RKO (cell line): ENCODE data around the gene DISC1.
"Not testable (repeated sequence)": the region's sequence is repeated elsewhere in the genome, so short reads cannot be mapped to it uniquely, and the experiment has no call there.

ENCODE experiments used
- DNase-seq: peaks from one replicate; pipeline ENCODE4 v3.0.0-alpha.2; 2016; ENCODE audit warnings: low spot score

The DISC1 gene

DNA sequence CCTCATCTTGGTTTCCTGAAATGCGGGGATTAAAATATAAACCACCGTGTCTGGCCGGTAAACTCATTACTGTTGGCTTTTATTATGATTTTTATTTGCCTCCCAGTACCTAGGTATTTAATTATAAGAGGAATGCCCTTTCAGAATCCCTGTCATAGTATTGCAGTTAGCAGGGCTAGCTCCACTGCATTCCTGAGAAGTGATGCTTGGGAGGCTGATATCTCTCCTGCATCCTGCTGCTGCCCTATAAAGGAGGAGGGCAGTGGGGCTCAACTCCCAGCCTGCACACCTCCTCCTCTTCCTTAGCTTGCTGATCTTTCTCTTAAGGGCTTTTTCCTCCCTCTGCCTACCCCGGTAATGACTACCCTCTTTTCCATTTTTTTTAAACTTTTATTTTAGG, 19.9 kb upstream of the DISC1 start:
- no peak for DNase-seq

DNA sequence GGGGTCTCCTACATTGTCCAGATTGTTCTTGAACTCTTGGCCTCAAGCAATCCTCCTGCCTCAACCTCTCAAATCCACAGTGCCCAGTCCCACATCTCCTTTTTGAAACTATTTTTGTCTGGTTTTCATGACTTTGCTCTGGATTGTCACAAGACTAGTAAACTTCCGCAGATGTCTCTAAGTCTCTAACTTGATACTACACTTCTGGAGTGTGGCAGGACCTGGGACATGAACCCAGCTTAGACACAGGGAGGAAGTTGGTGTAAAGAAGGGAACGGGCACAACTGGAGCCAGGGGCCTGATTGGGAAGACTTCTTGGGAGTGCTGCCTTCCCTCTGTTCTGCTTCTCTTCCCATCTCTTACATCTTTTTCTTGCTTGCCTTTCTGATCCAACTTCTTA, 16.2 kb upstream of the DISC1 start:
- no peak for DNase-seq

DNA sequence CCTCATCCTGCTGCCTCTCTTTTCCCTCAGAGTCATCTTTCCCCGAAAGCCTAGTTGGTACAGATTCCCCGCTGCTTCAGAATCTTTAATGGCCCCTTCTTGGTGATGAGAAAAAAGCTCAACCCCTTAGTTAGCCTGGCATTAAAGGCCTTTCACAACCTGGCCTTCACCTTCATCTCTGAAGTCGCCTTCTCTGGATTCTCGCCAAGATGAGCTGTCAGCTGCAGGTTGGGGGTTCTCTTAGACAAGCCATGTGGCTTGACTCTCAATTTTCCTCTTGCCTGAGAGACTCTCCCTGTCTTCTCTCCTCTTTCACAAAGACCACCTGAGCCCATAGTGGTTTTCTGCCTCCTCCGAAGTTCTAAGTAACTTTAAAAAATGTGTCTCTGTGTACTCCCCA, 15.5 kb upstream of the DISC1 start:
- DNase-seq = no peak

DNA sequence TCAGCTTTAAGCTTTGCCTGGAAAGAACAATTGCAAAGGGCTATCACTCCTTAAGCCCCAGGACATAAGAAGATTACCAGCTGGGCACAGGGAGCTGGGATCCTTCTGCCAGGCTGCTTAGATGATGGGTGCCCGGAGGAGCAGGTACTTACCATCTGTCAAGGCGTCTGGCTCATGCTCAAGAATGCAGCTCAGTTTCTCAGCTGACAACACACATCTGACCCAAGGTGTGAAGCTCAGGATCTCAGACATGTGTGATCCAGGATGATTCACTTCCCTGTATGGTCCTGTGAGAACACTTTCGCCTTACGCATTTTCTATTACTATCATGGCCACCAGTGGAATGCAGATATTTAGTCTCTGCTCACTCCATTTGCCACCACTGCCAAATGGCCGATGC, 14.7 kb upstream of the DISC1 start:
- no peak for DNase-seq

DNA sequence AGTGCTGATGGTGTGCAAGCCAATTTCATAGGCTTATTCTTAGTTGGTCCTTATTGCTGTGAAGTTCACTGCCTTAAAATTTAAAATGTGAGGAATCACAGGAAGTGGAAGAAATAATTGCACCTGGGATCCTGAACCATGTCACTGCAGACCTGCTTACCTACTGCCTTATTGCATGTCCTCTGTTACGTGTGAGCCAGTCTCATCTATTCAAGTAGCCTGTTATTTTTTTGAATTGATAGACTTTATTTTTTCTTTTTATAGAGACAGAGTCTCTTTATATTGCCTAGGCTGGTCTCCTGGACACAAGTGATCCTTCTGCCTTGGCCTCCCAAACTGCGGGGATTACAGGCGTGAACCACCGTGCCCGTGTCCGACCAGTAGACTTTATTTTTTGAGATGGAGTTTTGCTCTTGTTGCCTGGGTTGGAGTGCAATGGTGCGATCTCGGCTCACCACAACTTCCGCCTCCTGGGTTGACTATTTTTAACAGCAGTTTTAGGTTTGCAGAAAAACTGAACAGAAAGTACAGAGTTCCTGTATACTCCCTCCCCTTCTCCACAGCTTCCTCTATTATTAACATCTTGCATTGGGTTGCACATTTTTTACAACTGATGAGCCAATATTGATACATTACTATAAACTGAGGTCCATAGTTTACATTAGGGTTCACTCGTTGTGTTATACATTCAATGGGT, 14.0 kb upstream of the DISC1 start:
- no peak for DNase-seq

DNA sequence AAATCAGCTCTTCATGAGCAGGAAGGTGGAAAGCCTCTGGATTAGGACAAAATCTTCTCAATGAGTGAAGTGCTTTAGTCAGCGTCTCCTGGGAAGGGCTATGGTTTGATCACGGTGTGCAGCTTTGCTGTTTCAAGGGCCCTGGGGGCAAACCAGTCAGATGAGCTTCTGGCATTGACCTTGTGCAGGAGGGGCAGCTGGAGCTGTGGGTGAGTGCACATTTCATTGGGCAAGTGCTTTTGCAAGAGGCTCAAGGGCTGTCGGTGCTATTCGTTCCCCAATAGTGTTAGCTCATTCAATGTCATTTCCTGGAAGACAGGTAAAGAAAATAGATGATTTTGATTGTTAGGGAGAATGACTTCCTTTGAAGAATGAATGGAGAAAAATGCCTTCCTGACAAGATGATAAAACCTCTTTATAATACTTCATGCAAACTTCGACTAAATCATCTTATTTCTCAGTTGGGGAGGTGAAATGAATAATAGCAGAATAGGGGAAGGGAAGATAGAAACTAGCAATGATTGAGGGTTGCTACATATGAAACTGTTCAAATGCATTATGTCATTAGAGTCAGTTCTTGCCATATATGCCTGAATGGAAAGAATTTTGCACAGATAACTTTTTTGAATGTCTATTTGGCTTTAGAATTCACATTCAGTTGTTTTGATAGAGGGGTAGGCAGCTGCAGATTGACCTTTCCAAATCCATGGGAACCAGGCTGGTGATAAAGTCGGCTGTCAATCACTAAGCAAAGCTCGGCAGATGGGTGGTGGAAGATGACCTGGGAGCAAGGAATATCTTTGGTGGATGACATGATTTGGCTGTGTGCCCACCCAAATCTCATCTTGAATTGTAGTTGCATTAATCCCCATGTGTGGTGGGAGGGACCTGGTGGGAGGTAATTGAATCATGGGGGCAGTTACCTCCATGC, 12.9 kb upstream of the DISC1 start:
- no peak for DNase-seq

DNA sequence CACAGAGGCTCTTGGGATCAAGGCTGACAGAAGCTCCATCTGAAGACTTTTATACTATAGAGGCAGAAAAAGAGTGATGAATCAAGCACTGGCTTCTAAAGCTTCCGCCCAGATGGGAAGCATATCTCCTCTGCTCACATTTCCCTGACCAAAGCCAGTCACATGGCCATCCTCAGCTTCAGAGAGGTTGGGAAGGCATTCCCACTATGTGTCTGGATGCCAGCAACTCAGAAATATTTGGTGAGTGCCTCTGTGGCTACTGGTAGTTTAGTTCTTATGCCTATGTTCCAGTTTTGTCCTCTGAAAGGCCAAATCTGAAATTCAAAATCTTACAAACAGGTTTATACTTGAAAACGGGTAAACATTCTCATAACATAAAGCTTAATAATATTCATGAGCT, 9.9 kb upstream of the DISC1 start:
- no peak for DNase-seq

DNA sequence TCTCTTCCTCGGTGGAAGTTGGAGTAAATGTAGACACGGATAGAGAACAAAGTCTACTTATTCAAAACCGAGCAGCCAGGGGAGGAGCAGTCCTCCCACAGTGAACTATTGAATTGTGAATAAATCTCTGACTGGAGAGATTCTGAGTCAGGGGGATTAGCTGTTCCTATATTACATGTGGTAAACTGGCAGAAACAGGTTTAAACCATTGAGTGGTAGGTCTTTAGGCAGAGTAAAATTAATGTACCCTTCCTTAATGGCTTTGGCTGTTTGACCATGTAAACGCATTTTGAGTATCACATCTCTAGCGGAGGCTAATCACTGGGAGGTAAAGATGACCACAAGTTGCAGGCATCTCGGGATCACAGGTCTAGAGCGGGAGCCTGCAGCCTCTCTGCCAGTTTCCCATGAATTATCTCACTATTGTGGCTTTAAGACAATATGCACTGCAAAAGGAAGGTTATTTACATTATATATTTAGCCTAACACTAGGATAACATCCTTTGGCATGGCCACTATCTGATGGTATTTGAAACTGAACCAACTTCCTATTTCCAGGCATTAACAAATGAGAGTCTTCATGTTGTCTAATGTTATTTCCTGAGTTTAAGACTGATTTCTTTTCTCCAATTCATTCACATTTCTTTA, 7.9 kb upstream of the DISC1 start:
- no peak for DNase-seq

DNA sequence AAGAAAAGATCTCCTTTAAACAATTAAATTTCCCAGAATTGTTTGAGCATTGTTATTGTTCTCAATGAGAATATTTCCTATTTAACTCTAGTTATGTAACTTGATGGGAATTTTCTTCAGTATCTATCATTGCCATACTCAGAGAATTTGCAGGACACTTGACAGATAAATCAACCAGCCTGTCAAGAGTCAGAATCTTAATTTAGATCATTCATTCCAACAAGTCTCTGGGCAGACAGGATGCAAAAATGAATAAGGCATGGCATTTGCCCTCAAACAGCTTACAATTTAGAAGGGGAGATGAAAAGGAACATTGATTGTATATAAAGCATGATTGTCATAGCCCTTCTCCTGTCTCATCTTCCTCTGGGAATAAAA, 7.3 kb upstream of the DISC1 start:
- no peak for DNase-seq

DNA sequence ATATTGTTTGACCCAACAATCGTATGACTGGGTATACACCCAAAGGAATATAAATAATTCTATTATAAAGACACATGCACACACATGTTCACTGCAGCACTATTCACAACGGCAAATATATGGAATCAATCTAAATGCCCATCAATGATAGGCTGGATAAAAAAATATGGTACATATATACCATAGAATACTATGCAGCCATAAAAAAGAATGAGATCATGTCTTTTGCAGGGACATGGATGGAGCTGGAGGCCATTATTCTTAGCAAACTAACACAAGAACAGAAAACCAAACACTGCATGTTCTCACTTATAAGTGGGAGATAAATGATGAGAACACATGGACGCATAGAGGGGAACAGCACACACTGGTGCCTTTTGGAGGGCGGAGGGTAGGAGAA, 1.5 kb upstream of the DISC1 start:
- DNase-seq = not testable (repeated sequence)

DNA sequence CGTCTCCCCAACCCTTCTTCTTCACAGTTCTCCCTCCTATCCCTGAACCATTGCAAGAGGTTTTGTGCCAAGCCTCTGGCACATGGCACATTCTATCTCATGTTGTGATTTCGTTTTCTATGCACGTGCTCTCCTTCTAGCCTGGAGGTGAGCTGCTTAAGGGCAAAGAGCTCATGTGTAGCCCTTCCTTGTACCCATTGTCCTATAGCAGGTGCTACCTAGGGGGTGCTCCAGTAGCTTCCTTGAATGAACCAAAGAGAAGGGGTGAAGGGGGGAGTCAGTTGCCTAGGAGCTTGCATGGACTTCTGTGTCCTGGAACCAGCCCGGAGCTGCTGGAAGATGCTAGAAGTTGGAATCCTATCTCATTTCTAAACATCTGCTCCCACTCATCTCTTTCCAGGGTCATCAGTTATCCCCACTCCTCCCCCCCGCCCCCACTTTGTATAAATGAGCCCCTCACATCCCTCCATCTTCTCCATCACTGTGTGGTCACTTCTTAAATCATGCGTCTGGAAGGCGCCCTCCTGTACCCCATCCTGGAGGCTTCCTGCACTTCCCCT, 535 bp upstream of the DISC1 start:
- no peak for DNase-seq

DNA sequence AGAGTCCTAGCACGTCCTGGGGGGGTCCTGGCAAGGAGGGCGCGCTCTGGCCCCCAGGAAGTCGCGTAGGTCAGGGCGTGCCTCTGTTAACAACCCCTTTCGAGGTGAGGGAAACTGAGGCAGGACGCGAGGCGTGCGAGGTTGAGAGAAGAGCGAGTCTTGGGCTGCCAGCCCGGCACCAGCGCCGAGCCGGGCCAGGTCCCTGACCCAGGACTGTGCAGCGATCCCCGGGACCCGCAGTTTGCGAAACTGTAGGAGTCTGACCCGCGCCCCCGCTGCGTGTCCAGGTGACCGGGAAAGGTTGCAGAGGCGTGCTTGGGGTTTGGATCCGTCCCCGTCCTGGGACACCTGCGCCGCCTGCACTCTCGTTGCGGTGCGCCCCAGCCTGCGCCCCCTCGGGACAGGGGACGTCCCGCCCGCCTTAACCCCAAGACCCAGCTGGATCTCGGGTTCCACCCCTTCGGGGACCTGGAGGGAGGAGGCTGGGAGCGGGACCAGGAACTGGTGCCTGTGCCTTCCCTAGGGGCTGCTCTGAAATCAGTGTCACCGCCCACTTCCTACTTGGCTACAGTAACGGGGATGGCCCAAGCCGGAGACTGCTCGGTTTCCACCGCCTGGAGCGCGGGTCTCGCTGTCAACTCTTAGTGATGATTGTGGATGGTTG, 493 bp downstream of the DISC1 start:
- DNase-seq = peak; percentile 66

DNA sequence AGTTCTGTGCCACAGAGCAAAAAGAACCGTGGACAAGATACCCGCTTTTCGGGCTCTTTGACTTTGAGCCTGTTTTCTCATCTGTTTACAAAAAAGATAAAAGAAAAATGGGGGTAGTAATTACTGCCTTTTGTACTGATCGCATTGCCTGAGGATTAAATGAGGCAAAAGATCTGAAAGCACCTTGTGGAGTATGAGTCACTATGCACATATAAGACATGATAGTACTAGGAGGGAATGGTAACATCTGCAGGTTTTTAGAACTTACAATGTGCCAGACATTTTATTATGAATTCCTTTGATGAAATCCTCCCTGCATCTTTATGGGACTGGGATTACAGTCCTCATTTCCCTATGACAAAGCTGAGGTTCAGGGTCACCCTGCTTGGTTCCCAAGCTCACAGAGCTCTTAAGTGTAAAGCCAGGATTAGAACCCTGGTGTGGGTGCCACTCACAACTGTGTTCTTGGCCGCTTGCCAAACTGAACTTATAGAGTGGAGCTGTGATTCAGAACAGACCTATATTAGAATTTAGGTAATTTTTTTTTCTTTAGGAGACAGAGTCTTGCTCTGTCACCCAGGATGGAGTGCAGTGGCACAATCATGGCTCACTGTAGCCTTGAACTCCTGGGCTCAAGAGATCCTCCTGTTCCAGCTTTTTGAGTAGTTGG, 1.8 kb downstream of the DISC1 start:
- DNase-seq = no peak

DNA sequence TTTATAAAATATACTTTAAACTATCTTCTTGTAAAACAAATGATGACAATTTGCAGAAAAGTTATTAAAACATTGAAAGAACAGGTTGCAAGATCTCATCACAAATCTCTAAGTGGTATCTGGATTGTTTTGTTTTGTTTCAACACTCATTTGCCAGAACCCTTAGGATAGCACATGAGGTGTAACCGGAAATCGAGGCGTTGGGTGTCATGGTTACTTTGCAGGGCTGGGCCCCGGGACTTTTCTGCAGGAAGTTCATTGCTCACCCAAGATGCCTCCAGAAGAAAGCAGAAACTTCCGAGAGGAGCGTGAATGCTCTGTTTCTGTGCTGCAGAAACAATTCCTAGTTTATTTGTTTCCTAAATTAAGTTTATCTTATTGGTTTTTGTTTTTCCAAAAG, 2.5 kb downstream of the DISC1 start:
- DNase-seq = no peak

DNA sequence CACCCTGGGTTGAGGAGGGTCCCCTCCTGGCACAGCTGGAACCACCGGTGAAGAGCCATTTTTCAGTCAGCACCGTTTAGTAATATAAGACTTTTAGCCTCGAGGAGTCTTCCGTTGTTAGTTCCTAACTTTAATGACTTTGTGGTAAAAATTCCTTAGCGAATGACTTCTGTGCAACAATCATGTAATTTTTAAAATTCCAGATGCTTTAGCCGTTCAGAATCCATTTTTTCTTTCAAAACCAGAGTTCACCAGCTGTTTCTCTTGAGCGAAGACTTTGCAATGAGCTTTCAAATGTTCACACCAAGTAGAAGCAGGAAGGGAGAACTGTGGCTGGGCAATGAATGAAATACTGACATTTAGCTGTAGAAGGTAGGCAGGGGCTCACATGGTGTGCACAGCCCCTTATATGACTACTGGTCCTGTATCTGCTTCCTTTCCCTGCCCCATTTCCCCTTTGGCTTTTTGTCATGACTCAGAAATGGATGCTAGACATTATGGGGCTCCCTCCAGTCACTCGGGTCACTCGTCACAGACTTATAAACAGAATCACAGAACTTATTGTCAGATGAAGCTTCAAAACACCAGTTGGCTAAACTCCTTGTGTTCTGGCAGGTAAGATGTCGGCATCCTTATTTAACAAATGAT, 4.1 kb downstream of the DISC1 start:
- DNase-seq = no peak

DNA sequence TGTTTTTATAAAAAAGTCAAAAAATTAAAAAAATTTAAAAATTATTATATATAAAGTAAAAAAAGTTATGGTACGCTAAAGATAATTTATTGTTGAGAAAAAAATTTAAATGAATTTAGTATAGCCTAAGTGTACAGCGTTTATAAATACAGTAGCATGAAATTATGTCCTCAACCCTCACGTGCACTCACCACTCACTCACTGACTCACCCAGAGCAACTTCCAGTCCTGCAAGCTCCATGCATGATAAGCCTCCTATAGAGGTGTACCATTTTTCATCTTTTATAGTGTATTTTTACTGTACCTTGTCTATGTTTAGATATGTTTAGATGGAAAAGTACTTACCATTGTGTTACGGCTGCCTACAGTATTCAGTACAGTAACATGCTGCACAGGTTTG, 5.1 kb downstream of the DISC1 start:
- DNase-seq = no peak

DNA sequence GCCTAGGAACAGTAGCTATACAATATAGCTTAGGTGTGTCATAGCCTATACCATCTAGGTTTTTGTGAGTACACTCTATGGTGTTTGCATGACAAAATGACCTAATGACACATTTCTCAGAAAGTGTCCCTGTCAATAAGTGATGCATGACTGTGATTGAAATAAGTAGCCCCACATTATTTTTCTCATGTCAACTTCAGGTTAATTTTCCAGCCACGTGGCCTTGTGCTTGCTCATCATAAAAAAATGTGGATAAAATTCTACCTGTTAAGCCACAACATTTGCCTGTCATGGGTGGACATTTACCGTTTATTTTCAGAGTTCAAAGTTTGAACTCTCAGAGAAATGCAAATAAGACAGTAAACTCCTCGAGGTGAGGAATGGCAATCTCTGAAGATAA, 5.5 kb downstream of the DISC1 start:
- DNase-seq = no peak

DNA sequence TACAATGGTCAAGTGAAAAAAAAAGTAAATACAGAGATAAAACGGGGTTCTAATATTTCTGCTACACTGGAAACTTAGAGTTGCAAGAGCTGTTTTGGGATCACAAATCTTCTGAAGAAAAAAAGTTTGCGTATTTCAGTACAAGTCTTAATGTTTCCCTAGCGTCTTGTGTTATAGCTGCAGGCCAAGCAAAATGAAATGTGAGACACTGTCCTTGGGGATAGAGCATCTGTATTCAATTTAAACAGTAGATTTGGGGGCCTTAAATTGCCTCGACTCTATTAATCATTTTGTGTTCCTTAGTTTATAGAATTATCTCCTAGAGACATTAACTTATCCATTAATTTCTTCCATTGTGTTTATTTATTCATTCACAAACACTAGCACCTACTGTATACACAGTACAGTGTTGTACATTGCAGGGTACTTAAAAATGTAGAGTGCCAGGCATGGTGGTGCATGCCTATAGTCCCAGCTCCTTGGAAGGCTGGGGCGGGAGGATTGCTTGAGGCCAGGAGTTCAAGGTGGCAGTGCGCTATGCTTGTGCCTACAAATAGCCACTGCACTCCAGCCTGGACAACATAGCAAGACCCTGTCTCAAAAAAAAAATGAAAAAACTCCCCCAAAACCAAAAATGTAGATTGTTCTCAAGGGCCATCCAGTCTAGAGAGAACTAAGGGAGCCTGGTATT, 7.9 kb downstream of the DISC1 start:
- no peak for DNase-seq

DNA sequence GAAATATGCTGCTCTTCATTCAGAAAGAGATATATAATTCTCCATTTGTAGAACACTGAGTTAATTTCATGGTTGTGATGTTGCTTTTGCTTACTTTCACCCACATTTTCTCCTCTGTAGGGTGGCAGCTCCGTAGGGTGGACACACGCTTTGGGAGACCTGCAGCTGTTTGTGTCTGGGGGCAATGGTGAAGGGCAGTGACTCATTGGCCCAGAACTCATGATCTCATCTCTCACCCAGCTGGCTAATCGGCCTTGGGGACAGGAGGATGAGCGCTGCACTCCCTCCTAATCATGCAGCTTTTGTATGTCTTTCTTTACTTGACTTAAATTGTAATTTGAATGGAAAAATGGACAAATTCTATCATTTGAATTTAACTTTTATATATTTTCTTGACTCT, 9.6 kb downstream of the DISC1 start:
- peak; percentile 61 for DNase-seq

DNA sequence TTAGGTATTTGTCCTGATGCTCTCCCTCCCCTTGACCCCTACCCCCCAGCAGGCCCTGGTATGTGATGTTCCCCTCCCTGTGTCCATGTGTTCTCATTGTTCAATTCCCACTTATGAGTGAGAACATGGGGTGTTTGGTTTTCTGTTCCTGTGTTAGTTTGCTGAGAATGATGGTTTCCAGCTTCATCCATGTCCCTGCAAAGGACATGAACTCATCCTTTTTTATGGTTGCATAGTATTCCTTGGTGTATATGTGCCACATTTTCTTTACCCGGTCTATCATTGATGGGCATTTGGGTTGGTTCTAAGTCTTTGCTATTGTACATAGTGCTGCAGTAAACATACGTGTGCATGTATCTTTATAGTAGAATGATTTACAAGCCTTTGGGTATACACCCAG, 10.3 kb downstream of the DISC1 start:
- DNase-seq = not testable (repeated sequence)

DNA sequence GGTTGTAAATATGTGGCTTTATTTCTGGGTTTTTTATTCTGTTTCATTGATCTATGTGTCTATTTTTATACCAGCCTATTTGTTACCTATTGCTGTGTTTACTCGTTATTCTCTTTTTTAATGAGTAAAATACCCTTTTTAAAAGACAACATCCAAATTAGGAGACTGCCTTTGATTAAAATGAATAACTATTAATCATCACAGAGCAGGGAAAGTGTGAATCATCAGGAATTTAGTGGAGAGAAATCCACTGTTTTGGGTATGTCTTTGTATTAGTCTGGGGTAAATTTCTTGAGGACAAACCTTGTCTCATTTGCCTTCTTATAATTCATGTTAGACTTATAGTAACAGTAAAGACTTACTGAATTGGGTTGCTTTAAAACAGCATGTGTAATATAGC, 12.1 kb downstream of the DISC1 start:
- DNase-seq = peak; percentile 46
